Common myeloid progenitor, CD34-positive (primary cell): ENCODE data around the gene INPP5D.

Experiments
- CTCF ChIA-PET: fragments of 350-600 bp; sonication (Branson Sonifier 250); formaldehyde crosslinking; loops from one replicate; lab custom pipeline; 2021; ENCODE audit warnings: antibody characterized with exemption; lab: Charles Lee
- POLR2A ChIA-PET: fragments of 350-600 bp; sonication (Branson Sonifier 250); formaldehyde crosslinking; loops from one replicate; lab custom pipeline; 2021; ENCODE audit warnings: antibody characterized with exemption; lab: Charles Lee
- DNase-seq, 3 donors: peaks; one replicate each; pipeline versions ENCODE4 v3.0.0 to v3.0.0-alpha.2; 2013
- H3K27ac ChIP-seq, 2 experiments: 1 replicate in 1 of 2; 2 replicates in 1 of 2; pipeline ENCODE4 v1.7.0; 2013; ENCODE audit warnings: inconsistent platforms in 2 of 2, low read length in 2 of 2, mild to moderate bottlenecking in 2 of 2, low read depth in 1 of 2, moderate library complexity in 1 of 2; ENCODE audit not compliant: severe bottlenecking in 2 of 2, insufficient read depth in 1 of 2, poor library complexity in 1 of 2
- H3K27me3 ChIP-seq, 5 experiments: replicated peaks in 2 of 5; 1 replicate in 3 of 5; 2 replicates in 2 of 5; pipeline versions ENCODE4 v1.6.1 to v1.7.0; 2013; ENCODE audit warnings: low read length in 4 of 5, mild to moderate bottlenecking in 2 of 5, moderate library complexity in 2 of 5, inconsistent platforms in 1 of 5; ENCODE audit not compliant: insufficient read depth in 5 of 5, control insufficient read depth in 4 of 5
- H3K36me3 ChIP-seq, 4 experiments: 1 replicate in 2 of 4; 2 replicates in 2 of 4; pipeline versions ENCODE4 v1.6.1 to v1.7.0; 2013; ENCODE audit warnings: low read length in 3 of 4, control low read depth in 1 of 4, mild to moderate bottlenecking in 1 of 4; ENCODE audit not compliant: control insufficient read depth in 4 of 4, insufficient read depth in 4 of 4
- H3K4me1 ChIP-seq, 4 experiments: 1 replicate in 3 of 4; 2 replicates in 1 of 4; pipeline versions ENCODE4 v1.6.1 to v1.7.1; 2013; ENCODE audit warnings: low read length in 3 of 4, mild to moderate bottlenecking in 3 of 4, control low read depth in 1 of 4, inconsistent platforms in 1 of 4, moderate library complexity in 1 of 4; ENCODE audit not compliant: control insufficient read depth in 4 of 4, insufficient read depth in 4 of 4; ENCODE audit errors: control extremely low read depth in 1 of 4
- H3K4me3 ChIP-seq, 7 experiments: 1 replicate in 4 of 7; 2 replicates in 3 of 7; pipeline versions ENCODE4 v1.5.1 to v1.7.0; 2013; ENCODE audit warnings: mild to moderate bottlenecking in 7 of 7, low read length in 6 of 7, moderate library complexity in 6 of 7, inconsistent platforms in 2 of 7, low read depth in 2 of 7, control low read depth in 1 of 7; ENCODE audit not compliant: insufficient read depth in 4 of 7, control insufficient read depth in 1 of 7; ENCODE audit errors: extremely low read depth in 1 of 7
- H3K9me3 ChIP-seq, 5 experiments: 1 replicate in 4 of 5; 2 replicates in 1 of 5; pipeline versions ENCODE4 v1.6.1 to v1.7.1; 2013; ENCODE audit warnings: low read length in 4 of 5, mild to moderate bottlenecking in 2 of 5, inconsistent platforms in 1 of 5, low read depth in 1 of 5, moderate library complexity in 1 of 5; ENCODE audit not compliant: control insufficient read depth in 4 of 5, insufficient read depth in 2 of 5; ENCODE audit errors: control extremely low read depth in 1 of 5
- WGBS: methylation state at CpG from one replicate; pipeline ENCODE4 v1.1.5; 2013; ENCODE audit not compliant: insufficient coverage; 5-methylcytosine and 5-hydroxymethylcytosine counted together

INPP5D gene

GRCh38 chr2:233091595-233092375 lies 31.6 kb downstream of the INPP5D start:
- Histone ChIP-seq H3K27ac (peak overlapping the region; percentile 11 to 69), H3K27me3 (no peaks in the 10 kb centered on the region), H3K9me3 (no peaks in the 10 kb centered on the region), H3K4me1 (peaks cover 11 to 68% (median 46%) of the 10 kb centered on the region in 4 experiments), H3K4me3 (peak overlapping the region in 1 of 7 experiments; percentile 4), H3K36me3 (peaks cover 13 to 66% (median 36%) of the 10 kb centered on the region in 4 experiments)
- 82% methylated on average over 17 of the region's 18 CpGs for WGBS
- ChIA-PET POLR2A (interaction anchor here (0.6 to 1.0 kb wide), 3 partner anchors 8 to 14 kb away, joined by 3 to 4 read pairs (median 3); no protein-coding TSS in a partner anchor), CTCF (interaction anchor here (0.9 to 4.0 kb wide), 9 partner anchors 8 to 44 kb away, joined by 3 to 17 read pairs (median 4); no protein-coding TSS in a partner anchor)
- DNase-seq = peak in 2 of 3 donors; percentile 61 to 73

GRCh38 chr2:233092432-233093165 lies 32.5 kb downstream of the INPP5D start:
- ChIA-PET POLR2A (interaction anchor here (0.6 to 1.0 kb wide), 3 partner anchors 8 to 14 kb away, joined by 3 to 4 read pairs (median 3); no protein-coding TSS in a partner anchor), CTCF (interaction anchor here (0.9 to 4.0 kb wide), 8 partner anchors 8 to 43 kb away, joined by 3 to 17 read pairs (median 4); no protein-coding TSS in a partner anchor)
- peak in 1 of 3 donors; percentile 77 for DNase-seq
- WGBS = 38% methylated on average over 3 of the region's 9 CpGs
- peak overlapping the region in 2 of 7 experiments; percentile 3 to 30 for H3K4me3 ChIP-seq
- H3K36me3 ChIP-seq = peaks cover 11 to 62% (median 35%) of the 10 kb centered on the region in 4 experiments
- no peaks in the 10 kb centered on the region for H3K9me3 ChIP-seq
- H3K27ac ChIP-seq = peak overlapping the region; percentile 26 to 69
- no peaks in the 10 kb centered on the region for H3K27me3 ChIP-seq
- H3K4me1 ChIP-seq = peaks cover 17 to 68% (median 43%) of the 10 kb centered on the region in 4 experiments

- POLR2A ChIA-PET = interaction anchor here (0.8 kb wide), 1 partner anchor 9 kb away, joined by 3 read pairs; no protein-coding TSS in a partner anchor
- WGBS = no CpG with 5 or more reads among the region's 1 CpG
- peaks cover 14 to 67% (median 43%) of the 10 kb centered on the region in 4 experiments for H3K4me1 ChIP-seq
- H3K36me3 ChIP-seq = peaks cover 11 to 59% (median 35%) of the 10 kb centered on the region in 4 experiments
- peak overlapping the region; percentile 26 to 69 for H3K27ac ChIP-seq
- H3K27me3 ChIP-seq = no peaks in the 10 kb centered on the region
- no peaks in the 10 kb centered on the region for H3K9me3 ChIP-seq
- peak overlapping the region in 1 of 7 experiments; percentile 30 for H3K4me3 ChIP-seq
- DNase-seq = no peak
- CTCF ChIA-PET = interaction anchor here (4.0 kb wide), 1 partner anchor 10 kb away, joined by 17 read pairs; no protein-coding TSS in a partner anchor
Observed at GRCh38 chr2:233093166-233093448, 33.0 kb downstream of the INPP5D start.

- Histone ChIP-seq H3K9me3 (no peaks in the 10 kb centered on the region), H3K4me3 (no peak overlapping the region), H3K4me1 (peaks cover 14 to 66% (median 40%) of the 10 kb centered on the region in 4 experiments), H3K27ac (no peak overlapping the region), H3K27me3 (no peaks in the 10 kb centered on the region), H3K36me3 (peaks cover 9 to 59% (median 32%) of the 10 kb centered on the region in 4 experiments)
- POLR2A ChIA-PET = interaction anchor here (0.7 to 0.8 kb wide), 2 partner anchors 9 to 57 kb away, joined by 3 to 5 read pairs; no protein-coding TSS in a partner anchor
- CTCF ChIA-PET = interaction anchor here (4.0 kb wide), 1 partner anchor 11 kb away, joined by 17 read pairs; no protein-coding TSS in a partner anchor
- DNase-seq = no peak
- WGBS = 100% methylated on average over 2 of the region's 4 CpGs
Observed at GRCh38 chr2:233093721-233094120, 33.6 kb downstream of the INPP5D start.

DNA sequence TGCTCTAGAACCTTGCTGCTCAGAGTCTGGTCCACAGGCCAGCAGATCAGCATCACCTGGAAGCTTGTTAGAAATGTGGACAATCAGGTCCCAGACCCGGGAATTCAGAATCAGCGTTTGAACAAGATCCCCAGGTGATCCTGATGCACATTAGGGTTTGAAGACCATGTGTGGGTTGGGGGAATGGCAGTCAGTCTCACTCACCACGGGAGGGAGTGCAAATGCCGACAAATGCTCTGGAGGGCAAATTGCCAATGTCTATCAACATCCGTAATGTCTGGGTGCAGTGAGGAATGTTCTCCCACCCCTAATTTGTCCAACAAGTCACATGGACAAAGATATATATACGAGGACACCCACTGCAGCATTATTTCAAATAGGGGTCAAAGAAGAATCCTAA lies 34.5 kb downstream of the INPP5D start:
- H3K27ac ChIP-seq = no peak overlapping the region
- ChIA-PET POLR2A (no interaction called here), CTCF (interaction anchor here (1.3 to 4.0 kb wide), 3 partner anchors 9 to 13 kb away, joined by 5 to 17 read pairs (median 6); no protein-coding TSS in a partner anchor)
- H3K4me1 ChIP-seq = peaks cover 19 to 61% (median 41%) of the 10 kb centered on the region in 4 experiments
- no peaks in the 10 kb centered on the region for H3K27me3 ChIP-seq
- no peak overlapping the region for H3K4me3 ChIP-seq
- 40% methylated on average over 1 of the region's 6 CpGs for WGBS
- DNase-seq = no peak
- H3K36me3 ChIP-seq = peaks cover 5 to 55% (median 28%) of the 10 kb centered on the region in 4 experiments
- H3K9me3 ChIP-seq = no peaks in the 10 kb centered on the region

DNA sequence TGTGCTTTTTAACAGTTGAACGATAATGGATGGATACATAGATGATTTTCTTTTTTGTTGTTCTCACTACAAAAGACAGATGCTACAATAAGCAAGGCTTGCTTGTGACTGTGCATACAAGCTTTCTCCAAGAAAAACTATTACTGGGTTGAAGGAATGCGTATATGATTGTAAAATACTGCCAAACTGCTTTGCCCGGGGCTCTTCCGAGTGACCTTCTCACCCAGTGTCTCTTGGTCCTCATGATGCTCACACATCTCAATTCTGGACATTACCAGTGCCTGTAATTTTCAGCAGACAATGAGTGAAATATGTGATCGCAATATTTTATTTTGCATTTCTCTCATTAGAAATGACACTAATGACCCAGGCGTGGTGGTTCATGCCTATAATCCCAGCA lies 35.9 kb downstream of the INPP5D start:
- no peak overlapping the region for H3K27ac ChIP-seq
- no peak for DNase-seq
- ChIA-PET CTCF (interaction anchor here (1.3 to 5.6 kb wide), 3 partner anchors 10 to 43 kb away, joined by 3 to 29 read pairs (median 6); no protein-coding TSS in a partner anchor), POLR2A (no interaction called here)
- H3K4me1 ChIP-seq = peaks cover 26 to 67% (median 48%) of the 10 kb centered on the region in 4 experiments
- no peaks in the 10 kb centered on the region for H3K27me3 ChIP-seq
- H3K36me3 ChIP-seq = peaks cover 2 to 52% (median 22%) of the 10 kb centered on the region in 4 experiments
- 100% methylated on average over 6 of the region's 6 CpGs for WGBS
- no peak overlapping the region for H3K4me3 ChIP-seq
- H3K9me3 ChIP-seq = no peaks in the 10 kb centered on the region
